NCI-H2227 (cell line): ENCODE results near the gene RRAD.
A peak's percentile ranks its signal among the peaks of the same experiment; 100 is the strongest.

Experiments
- DNase-seq: peaks from one replicate; lab custom pipeline; 2025; ENCODE audit not compliant: unreplicated experiment; lab: John Stamatoyannopoulos, UW

RRAD gene

DNA sequence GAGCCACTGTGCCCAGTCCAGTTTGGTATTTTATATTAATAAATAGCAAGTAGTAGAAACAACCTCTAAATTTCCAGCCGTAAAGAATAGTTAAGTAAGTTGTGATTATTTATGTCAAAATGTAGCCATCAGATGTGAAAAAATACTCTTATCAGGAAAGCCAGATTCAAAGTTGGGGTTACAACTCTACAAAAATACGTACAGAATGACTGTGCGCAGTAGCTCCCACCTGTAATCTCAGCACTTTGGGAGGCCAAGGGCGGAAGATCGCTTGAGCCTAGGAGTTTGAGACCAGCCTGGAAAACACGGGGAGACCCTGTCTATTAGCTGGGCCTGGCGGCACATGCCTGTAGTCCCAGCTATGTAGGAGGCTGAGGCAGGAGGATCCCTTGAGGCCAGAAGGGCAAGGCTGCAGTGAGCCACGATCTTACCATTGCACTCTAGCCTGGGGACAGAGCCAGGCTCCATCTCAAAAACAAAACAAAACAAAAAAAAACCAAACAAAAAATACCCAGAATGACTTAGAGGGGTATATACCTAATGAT is 43.3 kb downstream of the RRAD start:
- DNase-seq, result no peak

- DNase-seq, result no peak
These were observed 43.8 kb downstream of the RRAD start for GRCh38 chr16:66881560-66881959.

DNA sequence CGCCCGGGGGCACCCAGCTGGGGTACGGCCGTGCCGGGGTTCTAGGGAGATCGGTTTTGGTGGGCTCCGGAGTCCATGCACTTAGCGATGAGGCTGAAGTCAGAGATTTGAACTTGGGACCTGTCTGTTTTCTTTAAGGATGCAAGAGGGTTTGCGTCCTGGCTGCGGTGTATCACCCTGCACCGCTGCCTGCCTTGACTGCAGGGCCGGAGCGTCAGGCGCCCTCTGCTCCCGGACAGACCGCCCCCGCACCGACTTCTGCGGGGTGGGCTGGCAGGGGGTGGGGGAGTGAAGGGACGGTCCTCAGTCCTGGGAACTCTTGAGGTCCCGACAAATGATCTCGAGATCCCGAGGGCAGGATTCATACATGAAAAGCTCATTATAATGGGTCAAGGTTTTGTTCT is 44.3 kb downstream of the RRAD start:
- DNase-seq, result no peak

DNA sequence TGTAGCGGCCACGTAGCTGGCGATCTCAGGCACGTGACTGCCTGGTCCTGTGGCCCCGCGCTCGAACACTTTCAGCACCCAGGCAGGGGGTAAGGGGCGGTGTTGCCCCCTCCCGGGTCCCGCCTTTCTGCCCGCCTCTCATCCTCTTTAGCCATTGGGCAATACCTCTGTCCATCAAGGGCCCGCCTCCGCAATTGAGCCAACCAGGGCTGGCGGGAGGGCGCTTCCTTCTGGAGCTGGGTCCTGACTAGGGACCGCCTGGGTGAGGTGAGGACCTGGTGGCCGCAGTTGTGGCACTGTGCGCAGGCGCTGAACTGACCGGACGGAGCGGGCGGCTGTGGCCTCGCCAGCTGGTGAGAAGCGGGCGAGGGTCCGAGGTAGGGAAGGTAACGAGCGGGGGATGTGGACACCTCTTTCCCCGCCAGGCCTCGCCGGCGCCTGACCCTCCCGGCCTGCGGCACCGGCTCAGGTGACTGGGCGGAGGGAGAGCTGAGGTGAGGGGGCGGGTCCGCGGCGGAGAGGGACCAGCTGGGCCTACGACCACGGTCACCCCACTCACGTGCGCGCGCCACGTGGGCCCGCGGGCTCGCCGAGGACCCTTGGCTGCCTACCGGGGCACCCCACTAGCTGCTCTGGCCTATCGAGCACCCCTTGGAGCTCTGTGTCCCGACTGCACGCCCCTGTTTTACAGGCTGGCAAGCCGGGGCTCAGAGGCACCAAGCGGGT is 44.9 kb downstream of the RRAD start, which contains the start of gene PDP2:
Gene PDP2, plus strand, starts transcription at position 228 of the 726 bp plus-strand sequence. CDS start 3,770 bp downstream, outside the sequence.
- DNase-seq, result peak; percentile 95

GRCh38 chr16:66878067-66878466 is 47.3 kb downstream of the RRAD start:
- no peak for DNase-seq

GRCh38 chr16:66874079-66874775 is 51.1 kb downstream of the RRAD start:
- DNase-seq, result no peak

DNA sequence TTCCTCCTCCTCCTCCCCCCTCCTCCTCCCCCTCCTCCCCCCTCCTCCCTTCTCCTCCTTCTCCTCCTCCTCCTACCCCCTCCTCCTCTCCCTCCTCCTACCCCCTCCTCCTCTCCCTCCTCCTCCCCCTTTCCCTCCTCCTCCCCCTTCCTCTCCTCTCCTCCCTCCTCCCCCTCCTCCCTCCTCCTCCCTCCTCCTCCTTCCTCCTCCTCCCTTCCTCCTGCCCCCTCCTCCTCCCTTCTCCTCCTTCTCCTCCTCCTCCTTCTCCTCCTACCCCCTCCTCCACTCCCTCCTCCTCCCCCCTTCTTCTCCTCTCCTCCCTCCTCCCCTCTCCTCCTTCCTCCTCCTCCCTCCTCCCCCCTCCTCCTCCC is 51.7 kb downstream of the RRAD start:
- no peak for DNase-seq

DNA sequence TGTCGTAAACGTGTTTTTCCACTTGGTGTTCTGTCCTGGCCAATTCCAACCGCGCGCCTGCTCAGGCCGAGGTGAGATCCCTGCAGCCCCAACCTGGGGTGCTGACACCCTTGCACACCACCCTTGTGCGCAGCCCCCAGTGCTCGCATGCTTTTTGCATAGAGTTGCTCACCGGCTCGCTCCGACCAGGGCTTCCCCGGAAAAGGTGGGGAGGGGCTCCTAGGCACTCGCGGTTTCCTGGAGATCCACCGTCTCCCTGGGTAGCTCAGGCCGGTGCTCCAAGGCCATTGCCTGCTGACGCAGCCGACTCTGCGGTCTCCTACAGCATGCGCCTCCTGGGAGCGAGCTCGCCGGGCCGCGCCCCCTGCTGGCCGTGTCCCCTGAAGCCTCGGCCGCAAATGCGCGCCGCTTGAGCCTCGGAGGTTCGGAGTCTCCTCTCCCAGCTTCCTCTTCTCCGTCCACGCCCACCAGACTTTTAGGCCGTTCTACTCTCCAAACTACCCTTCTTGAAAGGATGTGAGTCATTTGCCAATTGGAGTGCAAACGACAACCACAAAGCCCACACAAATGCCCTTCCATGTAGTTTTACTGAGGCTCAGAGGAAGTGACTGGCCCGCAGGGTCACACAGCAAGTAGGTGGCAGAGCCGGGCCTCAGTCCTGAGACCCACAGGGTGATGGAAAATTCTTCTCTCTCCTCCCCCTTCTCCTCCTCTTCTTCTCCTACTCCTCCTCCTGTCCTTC is 52.2 kb downstream of the RRAD start:
- DNase-seq, result peak; percentile 84

DNA sequence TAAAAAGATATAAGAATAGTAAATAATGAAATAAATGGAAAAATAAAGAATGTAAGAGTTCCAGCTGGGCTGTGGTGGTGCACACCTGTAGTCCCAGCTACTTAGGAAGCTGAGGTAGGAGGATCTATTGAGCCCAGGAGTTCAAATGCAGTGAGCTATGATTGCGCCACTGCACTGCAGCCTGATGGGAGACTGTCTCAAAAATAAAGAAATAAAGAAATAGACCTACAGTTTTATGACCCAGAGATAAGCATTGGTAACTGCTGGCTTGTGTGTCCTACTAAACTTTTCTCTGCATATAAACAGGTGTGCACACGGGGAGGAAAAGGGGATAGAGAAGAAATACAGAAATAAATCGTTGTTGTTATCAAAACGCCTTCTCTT is 52.8 kb downstream of the RRAD start:
- DNase-seq, result no peak

DNA sequence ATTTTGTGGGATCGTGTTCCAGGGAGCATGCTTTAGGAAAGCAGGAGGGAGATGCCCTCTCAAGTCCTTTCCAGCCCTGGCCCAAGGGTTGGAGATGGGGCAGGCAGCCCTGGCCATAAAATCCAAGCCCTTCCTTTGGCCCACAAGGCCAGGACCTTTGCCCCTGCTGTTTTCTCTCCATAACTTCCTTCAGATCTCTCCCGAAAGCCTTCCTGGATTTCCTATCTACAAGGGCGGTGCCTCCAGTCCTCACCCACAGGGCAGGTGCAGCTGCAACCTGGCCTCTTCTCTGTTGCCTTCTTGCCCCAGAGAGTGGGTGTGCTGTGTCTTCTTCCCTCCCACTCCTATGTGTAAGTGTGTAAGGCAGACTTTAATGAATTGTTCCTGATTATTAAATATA is 53.5 kb downstream of the RRAD start:
- DNase-seq, result no peak
